Fibroblast of pulmonary artery (primary cell): ENCODE data around the gene SHROOM4.
A peak's percentile ranks its signal among the peaks of the same experiment; 100 is the strongest.

ENCODE experiments used
- DNase-seq: peaks from one replicate; pipeline ENCODE4 v3.0.0-alpha.2; 2010; ENCODE audit warnings: low read depth
- H3K4me3 ChIP-seq: replicated peaks from 2 replicates; pipeline ENCODE4 v1.5.1; 2011; ENCODE audit warnings: low read depth, mild to moderate bottlenecking, control low read depth, low read length, moderate library complexity
- CTCF ChIP-seq: IDR thresholded peaks from 2 replicates; pipeline ENCODE4 v1.5.1; 2011; ENCODE audit warnings: mild to moderate bottlenecking, control low read depth, low read length, inconsistent platforms; ENCODE audit errors: missing control alignments

Gene SHROOM4

GRCh38 chrX:50780144-50780543 lies 33.9 kb downstream of the SHROOM4 start:
- no peak for DNase-seq
- H3K4me3 ChIP-seq = no peak overlapping the region
- no peak for TF ChIP-seq CTCF

GRCh38 chrX:50779694-50780093 lies 34.3 kb downstream of the SHROOM4 start:
- H3K4me3 ChIP-seq = no peak overlapping the region
- peak; percentile 51 for DNase-seq
- no peak for TF ChIP-seq CTCF

- DNase-seq = no peak
- no peak overlapping the region for H3K4me3 ChIP-seq
- TF ChIP-seq CTCF = no peak
Observed at GRCh38 chrX:50778272-50778671, 35.7 kb downstream of the SHROOM4 start.

- DNase-seq = no peak
- no peak overlapping the region for H3K4me3 ChIP-seq
- no peak for TF ChIP-seq CTCF
Observed at GRCh38 chrX:50776248-50776647, 37.7 kb downstream of the SHROOM4 start.

- H3K4me3 ChIP-seq = no peak overlapping the region
- TF ChIP-seq CTCF = no peak
- DNase-seq = no peak
Observed at GRCh38 chrX:50771382-50771781, 42.6 kb downstream of the SHROOM4 start.

- no peak for TF ChIP-seq CTCF
- no peak for DNase-seq
Observed at GRCh38 chrX:50770702-50771101, 43.3 kb downstream of the SHROOM4 start.

GRCh38 chrX:50769389-50770063 lies 44.5 kb downstream of the SHROOM4 start:
- no peak for TF ChIP-seq CTCF
- no peak for DNase-seq
- no peak overlapping the region for H3K4me3 ChIP-seq

More at GRCh38 chrX:50770702-50771101, 43.3 kb downstream of the SHROOM4 start:
- no peak overlapping the region for H3K4me3 ChIP-seq
